Liver (tissue), 3 donors: Measurements from ENCODE around the gene PLS3.

Source experiments
- FOXA1 ChIP-seq: IDR thresholded peaks from 2 replicates; pipeline ENCODE4 v1.6.1; 2016; ENCODE audit warnings: antibody characterized with exemption
- HNF4A ChIP-seq, 2 donors: conservative IDR thresholded peaks; 2 replicates each; pipeline ENCODE4 v1.6.1; 2016; ENCODE audit warnings: antibody characterized with exemption in 2 of 2, mild to moderate bottlenecking in 2 of 2
- JUND ChIP-seq, 2 donors: IDR thresholded peaks; 2 replicates each; pipeline ENCODE4 v1.6.1; 2016; ENCODE audit warnings: antibody characterized with exemption in 2 of 2
- RAD21 ChIP-seq, 2 donors: IDR thresholded peaks; 2 replicates each; pipeline ENCODE4 v1.6.1; 2016; ENCODE audit warnings: antibody characterized with exemption in 2 of 2, mild to moderate bottlenecking in 2 of 2
- SP1 ChIP-seq: IDR thresholded peaks from 2 replicates; pipeline ENCODE4 v1.6.1; 2018; ENCODE audit warnings: antibody characterized with exemption, mild to moderate bottlenecking
- TAF1 ChIP-seq: conservative IDR thresholded peaks from 2 replicates; pipeline ENCODE4 v1.6.1; 2016; ENCODE audit warnings: antibody characterized with exemption, mild to moderate bottlenecking
- ZBTB33 ChIP-seq: IDR thresholded peaks from 2 replicates; pipeline ENCODE4 v1.6.1; 2016; ENCODE audit warnings: antibody characterized with exemption
- TF ChIP-seq, protein P1 (sequence below): fragments of 150-350 bp; IDR thresholded peaks from 2 replicates; pipeline ENCODE4 v1.5.1; 2017; ENCODE audit warnings: improper control_type of control experiment, low read depth, low read length; ENCODE audit not compliant: missing input control
- donor health status: healthy.
- donor health status: healthy.

- TF ChIP-seq TAF1 (no peak), RAD21 (IDR thresholded peaks at IDR 0.05) (no peak), FOXA1 (no peak), HNF4A (conservative IDR thresholded peaks at IDR 0.05) (no peak), JUND (IDR thresholded peaks at IDR 0.05) (no peak), SP1 (no peak), ZBTB33 (no peak)
- TF ChIP-seq, protein P1, sequence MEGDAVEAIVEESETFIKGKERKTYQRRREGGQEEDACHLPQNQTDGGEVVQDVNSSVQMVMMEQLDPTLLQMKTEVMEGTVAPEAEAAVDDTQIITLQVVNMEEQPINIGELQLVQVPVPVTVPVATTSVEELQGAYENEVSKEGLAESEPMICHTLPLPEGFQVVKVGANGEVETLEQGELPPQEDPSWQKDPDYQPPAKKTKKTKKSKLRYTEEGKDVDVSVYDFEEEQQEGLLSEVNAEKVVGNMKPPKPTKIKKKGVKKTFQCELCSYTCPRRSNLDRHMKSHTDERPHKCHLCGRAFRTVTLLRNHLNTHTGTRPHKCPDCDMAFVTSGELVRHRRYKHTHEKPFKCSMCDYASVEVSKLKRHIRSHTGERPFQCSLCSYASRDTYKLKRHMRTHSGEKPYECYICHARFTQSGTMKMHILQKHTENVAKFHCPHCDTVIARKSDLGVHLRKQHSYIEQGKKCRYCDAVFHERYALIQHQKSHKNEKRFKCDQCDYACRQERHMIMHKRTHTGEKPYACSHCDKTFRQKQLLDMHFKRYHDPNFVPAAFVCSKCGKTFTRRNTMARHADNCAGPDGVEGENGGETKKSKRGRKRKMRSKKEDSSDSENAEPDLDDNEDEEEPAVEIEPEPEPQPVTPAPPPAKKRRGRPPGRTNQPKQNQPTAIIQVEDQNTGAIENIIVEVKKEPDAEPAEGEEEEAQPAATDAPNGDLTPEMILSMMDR, result no peak
Measured at GRCh38 chrX:115576676-115577075, 15.7 kb downstream of the PLS3 start.
